Measurements from ENCODE around the gene HOXB1.

HOXB1 gene

GRCh38 chr17:48554412-48555257, 23.8 kb upstream of the HOXB1 start:
- DNase-seq (ENCODE audit: low read depth, low spot score): no peak

- no peak for DNase-seq (ENCODE audit: low read depth, low spot score)
These were observed 23.0 kb upstream of the HOXB1 start for GRCh38 chr17:48553826-48554225.

GRCh38 chr17:48553190-48553547, 22.4 kb upstream of the HOXB1 start:
- no peak for DNase-seq (ENCODE audit: low read depth, low spot score)

- no peak for DNase-seq (ENCODE audit: low read depth, low spot score)
These were observed 21.8 kb upstream of the HOXB1 start for GRCh38 chr17:48552466-48553189.

- no peak for DNase-seq (ENCODE audit: low read depth, low spot score)
These were observed 21.0 kb upstream of the HOXB1 start for GRCh38 chr17:48551596-48552465.

GRCh38 chr17:48551214-48551555, 20.4 kb upstream of the HOXB1 start:
- no peak for DNase-seq (ENCODE audit: low read depth, low spot score)

GRCh38 chr17:48550502-48551213, 19.8 kb upstream of the HOXB1 start:
- DNase-seq (ENCODE audit: low read depth, low spot score): no peak

- DNase-seq (ENCODE audit: low read depth, low spot score): no peak
These were observed 19.2 kb upstream of the HOXB1 start for GRCh38 chr17:48549914-48550501.

- DNase-seq (ENCODE audit: low read depth, low spot score): no peak
These were observed 18.4 kb upstream of the HOXB1 start for GRCh38 chr17:48549281-48549630.

GRCh38 chr17:48548523-48549280, 17.9 kb upstream of the HOXB1 start:
- no peak for DNase-seq (ENCODE audit: low read depth, low spot score)

GRCh38 chr17:48547808-48548522, 17.2 kb upstream of the HOXB1 start:
- DNase-seq (ENCODE audit: low read depth, low spot score): no peak

GRCh38 chr17:48546924-48547807, 16.4 kb upstream of the HOXB1 start:
- DNase-seq (ENCODE audit: low read depth, low spot score): no peak

- no peak for DNase-seq (ENCODE audit: low read depth, low spot score)
These were observed 15.5 kb upstream of the HOXB1 start for GRCh38 chr17:48546137-48546923.

- DNase-seq (ENCODE audit: low read depth, low spot score): no peak
These were observed 14.7 kb upstream of the HOXB1 start for GRCh38 chr17:48545539-48545938.

- DNase-seq (ENCODE audit: low read depth, low spot score): no peak
These were observed 14.2 kb upstream of the HOXB1 start, which contains the start of gene HOXB2 for GRCh38 chr17:48545022-48545375. Gene HOXB2 (minus strand): TSS chr17:48545109. CDS start chr17:48544911, 198 bp downstream.

- DNase-seq (ENCODE audit: low read depth, low spot score): no peak
These were observed 13.7 kb upstream of the HOXB1 start for GRCh38 chr17:48544349-48545021.

GRCh38 chr17:48543854-48544348, 13.1 kb upstream of the HOXB1 start:
- no peak for DNase-seq (ENCODE audit: low read depth, low spot score)

Measured in iPS DF 19.7 (cell line).